Measurements from ENCODE around the gene MOCS2. TPM values are rescaled to one million over a fixed set of nuclear protein-coding genes. Genes with fewer than 3 reads are reported as not detected.

Gene MOCS2
- polyA plus RNA-seq, 3 donors: 4.4 to 20.5 (median 18.4) TPM

DNA sequence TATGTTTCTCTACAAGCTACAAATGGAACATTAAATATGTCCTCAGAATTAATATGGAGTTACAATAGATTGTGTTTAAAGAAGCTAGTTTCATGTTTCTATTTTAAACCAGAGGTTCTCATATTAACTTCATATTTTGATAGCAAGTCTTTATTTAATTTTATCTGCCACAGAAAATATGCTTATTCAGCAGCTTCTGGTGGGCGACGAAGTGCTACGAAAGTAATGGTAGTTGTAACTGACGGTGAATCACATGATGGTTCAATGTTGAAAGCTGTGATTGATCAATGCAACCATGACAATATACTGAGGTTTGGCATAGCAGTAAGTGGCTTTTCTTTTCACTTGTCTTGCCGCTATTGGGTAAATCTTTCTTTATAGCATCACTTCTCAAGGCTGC lies 54.2 kb downstream of the MOCS2 start:
- H3K36me3 Mint-ChIP-seq: no peaks in the 10 kb centered on the region

DNA sequence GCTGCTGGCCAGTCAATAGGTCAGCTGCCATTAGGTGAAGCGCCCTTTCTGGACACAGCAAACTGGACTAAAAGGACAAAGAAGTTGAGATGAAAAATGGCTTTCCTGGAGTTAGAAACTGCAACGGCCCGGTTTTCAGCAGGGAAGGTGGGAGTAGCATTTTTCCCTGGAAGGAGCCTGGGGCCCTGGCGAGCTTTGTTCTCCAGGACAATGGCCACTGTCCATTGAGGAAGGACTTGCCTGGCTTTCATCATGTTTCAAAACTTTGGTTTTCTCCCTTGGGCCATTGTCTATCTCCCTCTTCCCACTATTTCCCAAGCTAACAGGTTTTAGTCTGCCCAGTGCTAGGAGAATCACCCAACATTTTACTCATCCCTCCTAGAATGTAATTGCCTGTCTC lies 56.2 kb downstream of the MOCS2 start:
- Mint-ChIP-seq H3K4me1 (no peaks in the 10 kb centered on the region), H3K4me3 (no peak overlapping the region), H3K27me3 (ENCODE audit: low read depth in 3 of 3) (peaks cover 0 to 1% (median 0%) of the 10 kb centered on the region in 3 donors), H3K9me3 (no peaks in the 10 kb centered on the region), H3K36me3 (no peaks in the 10 kb centered on the region), H3K27ac (no peak overlapping the region)
- H3K4me2 ChIP-seq (replicated peaks; ENCODE audit: extremely low read depth, low read length, poor library complexity, severe bottlenecking): no peak overlapping the region
- H3K79me2 ChIP-seq (ENCODE audit: insufficient read depth, low read length): no peaks in the 10 kb centered on the region
- TF ChIP-seq, protein P1, sequence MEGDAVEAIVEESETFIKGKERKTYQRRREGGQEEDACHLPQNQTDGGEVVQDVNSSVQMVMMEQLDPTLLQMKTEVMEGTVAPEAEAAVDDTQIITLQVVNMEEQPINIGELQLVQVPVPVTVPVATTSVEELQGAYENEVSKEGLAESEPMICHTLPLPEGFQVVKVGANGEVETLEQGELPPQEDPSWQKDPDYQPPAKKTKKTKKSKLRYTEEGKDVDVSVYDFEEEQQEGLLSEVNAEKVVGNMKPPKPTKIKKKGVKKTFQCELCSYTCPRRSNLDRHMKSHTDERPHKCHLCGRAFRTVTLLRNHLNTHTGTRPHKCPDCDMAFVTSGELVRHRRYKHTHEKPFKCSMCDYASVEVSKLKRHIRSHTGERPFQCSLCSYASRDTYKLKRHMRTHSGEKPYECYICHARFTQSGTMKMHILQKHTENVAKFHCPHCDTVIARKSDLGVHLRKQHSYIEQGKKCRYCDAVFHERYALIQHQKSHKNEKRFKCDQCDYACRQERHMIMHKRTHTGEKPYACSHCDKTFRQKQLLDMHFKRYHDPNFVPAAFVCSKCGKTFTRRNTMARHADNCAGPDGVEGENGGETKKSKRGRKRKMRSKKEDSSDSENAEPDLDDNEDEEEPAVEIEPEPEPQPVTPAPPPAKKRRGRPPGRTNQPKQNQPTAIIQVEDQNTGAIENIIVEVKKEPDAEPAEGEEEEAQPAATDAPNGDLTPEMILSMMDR (IDR thresholded peaks at IDR 0.05): no peak
- intact Hi-C loops (cut with micrococcal nuclease): no loop called here
- no peaks in the 10 kb centered on the region for H3K9me3 ChIP-seq (replicated peaks in 1 of 2; ENCODE audit: control insufficient read depth in 1 of 2, insufficient read depth in 1 of 2, low read length in 2 of 2)
- no peak for DNase-seq
- H3K36me3 ChIP-seq (replicated peaks in 1 of 2; ENCODE audit: control insufficient read depth in 1 of 2, insufficient read depth in 2 of 2, low read length in 2 of 2): no peaks in the 10 kb centered on the region
- H3K9ac ChIP-seq (ENCODE audit: insufficient read depth, low read length, poor library complexity, severe bottlenecking): no peak overlapping the region
- no peaks in the 10 kb centered on the region for H4K20me1 ChIP-seq (ENCODE audit: insufficient read depth, low read length)
- H3K4me1 ChIP-seq (ENCODE audit: control insufficient read depth in 1 of 2, insufficient read depth in 2 of 2, low read length in 2 of 2): no peaks in the 10 kb centered on the region
- H3K27me3 ChIP-seq (ENCODE audit: control insufficient read depth in 2 of 2, insufficient read depth in 2 of 2, low read length in 2 of 2): no peaks in the 10 kb centered on the region
- H3K27ac ChIP-seq (ENCODE audit: low read depth in 1 of 2, low read length in 2 of 2): no peak overlapping the region
- 93% methylated on average over 3 of the region's 4 CpGs for WGBS (ENCODE audit: insufficient coverage)
- H3K4me3 ChIP-seq (replicated peaks in 1 of 3; ENCODE audit: low read depth in 2 of 3, low read length in 3 of 3): no peak overlapping the region
- no peak overlapping the region for H2AFZ ChIP-seq (ENCODE audit: insufficient read depth, low read depth, low read length, poor library complexity, severe bottlenecking)

More for the DNA sequence above, 54.2 kb downstream of the MOCS2 start:
- DNase-seq: no peak
- no peak overlapping the region for H3K4me3 ChIP-seq (replicated peaks in 1 of 3; ENCODE audit: low read depth in 2 of 3, low read length in 3 of 3)
- H2AFZ ChIP-seq (ENCODE audit: insufficient read depth, low read depth, low read length, poor library complexity, severe bottlenecking): no peak overlapping the region
- H3K79me2 ChIP-seq (ENCODE audit: insufficient read depth, low read length): no peaks in the 10 kb centered on the region
- H3K4me3 Mint-ChIP-seq: no peak overlapping the region
- no peaks in the 10 kb centered on the region for H3K4me1 ChIP-seq (ENCODE audit: control insufficient read depth in 1 of 2, insufficient read depth in 2 of 2, low read length in 2 of 2)
- no peaks in the 10 kb centered on the region for H3K9me3 Mint-ChIP-seq
- no peaks in the 10 kb centered on the region for H3K9me3 ChIP-seq (replicated peaks in 1 of 2; ENCODE audit: control insufficient read depth in 1 of 2, insufficient read depth in 1 of 2, low read length in 2 of 2)
- H3K4me1 Mint-ChIP-seq: no peaks in the 10 kb centered on the region
- no peak overlapping the region for H3K27ac Mint-ChIP-seq
- no peaks in the 10 kb centered on the region for H3K36me3 ChIP-seq (replicated peaks in 1 of 2; ENCODE audit: control insufficient read depth in 1 of 2, insufficient read depth in 2 of 2, low read length in 2 of 2)
- TF ChIP-seq, protein P1 (IDR thresholded peaks at IDR 0.05): no peak
- WGBS (ENCODE audit: insufficient coverage): 86% methylated on average over 4 of the region's 5 CpGs
- intact Hi-C loops (cut with micrococcal nuclease): no loop called here
- peaks cover 0 to 1% (median 0%) of the 10 kb centered on the region in 3 donors for H3K27me3 Mint-ChIP-seq (ENCODE audit: low read depth in 3 of 3)
- H3K27me3 ChIP-seq (ENCODE audit: control insufficient read depth in 2 of 2, insufficient read depth in 2 of 2, low read length in 2 of 2): no peaks in the 10 kb centered on the region
- H4K20me1 ChIP-seq (ENCODE audit: insufficient read depth, low read length): no peaks in the 10 kb centered on the region
- H3K4me2 ChIP-seq (replicated peaks; ENCODE audit: extremely low read depth, low read length, poor library complexity, severe bottlenecking): no peak overlapping the region
- no peak overlapping the region for H3K9ac ChIP-seq (ENCODE audit: insufficient read depth, low read length, poor library complexity, severe bottlenecking)
- H3K27ac ChIP-seq (ENCODE audit: low read depth in 1 of 2, low read length in 2 of 2): no peak overlapping the region
